Keratinocyte (primary cell): ENCODE data around the gene PNISR. TPM values are rescaled to one million over a fixed set of nuclear protein-coding genes. Genes with fewer than 3 reads are reported as not detected.
A peak's percentile ranks its signal among the peaks of the same experiment; 100 is the strongest.

ENCODE experiments used
- DNase-seq: peaks from one replicate; pipeline ENCODE4 v3.0.0-alpha.2; 2011; ENCODE audit warnings: low read depth, missing footprints, low spot score
- FAIRE-seq: peaks from 2 replicates; lab custom pipeline; 2011; peaks lifted over from hg19 to GRCh38; lab: Jason Lieb, UNC
- H2AFZ ChIP-seq: 2 replicates; pipeline ENCODE4 v1.6.0; 2012; ENCODE audit warnings: low read length, control low read depth, inconsistent platforms; ENCODE audit not compliant: control insufficient read depth
- H3K27ac ChIP-seq: 2 replicates; pipeline ENCODE4 v1.5.1; 2011; ENCODE audit warnings: low read length; ENCODE audit not compliant: control insufficient read depth, insufficient read depth
- H3K27me3 ChIP-seq: 3 replicates; pipeline ENCODE4 v1.6.0; 2011; ENCODE audit warnings: low read length; ENCODE audit not compliant: control insufficient read depth, insufficient read depth; ENCODE audit errors: extremely low read depth
- H3K36me3 ChIP-seq, 2 experiments: 2 replicates in 1 of 2; 3 replicates in 1 of 2; pipeline ENCODE4 v1.5.1; 2011; ENCODE audit warnings: low read length in 2 of 2, mild to moderate bottlenecking in 1 of 2; ENCODE audit not compliant: control insufficient read depth in 2 of 2, insufficient read depth in 2 of 2; ENCODE audit errors: extremely low read depth in 1 of 2
- H3K4me1 ChIP-seq: 3 replicates; pipeline ENCODE4 v1.5.1; 2011; ENCODE audit warnings: low read length; ENCODE audit not compliant: control insufficient read depth, insufficient read depth; ENCODE audit errors: extremely low read depth
- H3K4me2 ChIP-seq: 3 replicates; pipeline ENCODE4 v1.6.0; 2011; ENCODE audit warnings: low read depth, low read length; ENCODE audit not compliant: control insufficient read depth, insufficient read depth; ENCODE audit errors: extremely low read depth
- H3K4me3 ChIP-seq, 3 experiments: fragments of 200-600 bp in 1 of 3; sonication (generic) in 1 of 3; 2 replicates in 2 of 3; 3 replicates in 1 of 3; pipeline ENCODE4 v1.5.1; 2011 to 2016; ENCODE audit warnings: low read length in 3 of 3, mild to moderate bottlenecking in 3 of 3, control low read depth in 2 of 3, inconsistent platforms in 1 of 3, low read depth in 1 of 3, mixed read lengths in 1 of 3, mixed run types in 1 of 3, moderate library complexity in 1 of 3; ENCODE audit not compliant: control insufficient read depth in 2 of 3, insufficient read depth in 2 of 3; ENCODE audit errors: extremely low read depth in 1 of 3
- H3K79me2 ChIP-seq: 2 replicates; pipeline ENCODE4 v1.6.0; 2012; ENCODE audit warnings: low read length; ENCODE audit not compliant: control insufficient read depth, insufficient read depth
- H3K9ac ChIP-seq: 3 replicates; pipeline ENCODE4 v1.6.0; 2011; ENCODE audit warnings: low read length; ENCODE audit not compliant: control insufficient read depth, insufficient read depth; ENCODE audit errors: extremely low read depth
- H3K9me1 ChIP-seq: 3 replicates; pipeline ENCODE4 v1.6.0; 2011; ENCODE audit warnings: low read length; ENCODE audit not compliant: control insufficient read depth, insufficient read depth; ENCODE audit errors: extremely low read depth
- H3K9me3 ChIP-seq: 2 replicates; pipeline ENCODE4 v1.5.1; 2012; ENCODE audit warnings: low read depth, low read length; ENCODE audit not compliant: control insufficient read depth
- H4K20me1 ChIP-seq: 3 replicates; pipeline ENCODE4 v1.6.0; 2011; ENCODE audit warnings: low read length; ENCODE audit not compliant: control insufficient read depth, insufficient read depth; ENCODE audit errors: extremely low read depth
- CTCF ChIP-seq, 3 experiments: IDR thresholded peaks in 1 of 3; conservative IDR thresholded peaks in 1 of 3; optimal IDR thresholded peaks in 1 of 3; 2 replicates in 2 of 3; 3 replicates in 1 of 3; pipeline versions ENCODE3 to v1.5.1; 2011; ENCODE audit warnings: low read length in 3 of 3, mild to moderate bottlenecking in 3 of 3, moderate library complexity in 2 of 3, control low read depth in 1 of 3, inconsistent platforms in 1 of 3; ENCODE audit not compliant: insufficient read depth in 2 of 3; ENCODE audit errors: extremely low read depth in 1 of 3
- EZH2 ChIP-seq: IDR thresholded peaks from one replicate; pipeline ENCODE4 v1.6.1; 2012; ENCODE audit warnings: inconsistent platforms, mild to moderate bottlenecking, low read length, moderate library complexity
- dilution Hi-C: fragments of 300-500 bp; cut with MboI; formaldehyde crosslinking; loops from one replicate; pipeline ENCODE4 v1.7.0; 2020; ENCODE audit warnings: low sequenced_read_pairs; ENCODE audit not compliant: extremely low pct_ligation_motif_present
- polyA minus RNA-seq, 3 experiments: library from RNA; depleted of rRNA, polyadenylated mRNA; stranded (reverse); fragments of >200 nt; gene quantifications; 1 replicate in 1 of 3; 2 replicates in 1 of 3; 3 replicates in 1 of 3; pipeline ENCODE4 v1.2.3, GENCODE V29; 2011
- polyA plus RNA-seq, 5 experiments: library from polyadenylated mRNA; depleted of rRNA in 3 of 5; stranded (reverse) in 3 of 5; stranded (forward) in 1 of 5; unstranded in 1 of 5; fragments of >200 nt; gene quantifications; 1 replicate in 1 of 5; 2 replicates in 3 of 5; 3 replicates in 1 of 5; pipeline versions ENCODE4 v1.2.1 to v1.2.3, GENCODE V29; 2011 to 2012; ENCODE audit warnings: missing spikeins in 2 of 5, low read depth in 1 of 5, low replicate concordance in 1 of 5

PNISR gene
- polyA plus RNA-seq (19.2 to 60.5 TPM (median 40.8 TPM) in 3 replicates), polyA minus RNA-seq (6.7 to 34.6 TPM (median 19.5 TPM) in 3 replicates)
- 179 TPM for polyA plus RNA-seq (2011; ENCODE audit: low read depth)
- 8.7 and 10.5 TPM in 2 replicates for polyA plus RNA-seq (2011; cell fraction: cytosol; rRNA removed)
- 136 and 175 TPM in 2 replicates for polyA plus RNA-seq (2011; cell fraction: nucleus; rRNA removed)
- 32.3 and 68.4 TPM in 2 replicates for polyA plus RNA-seq (2012; ENCODE audit: low replicate concordance)
- polyA minus RNA-seq (2011; cell fraction: cytosol; rRNA and poly(A)+ RNA removed): 9.0 TPM
- 23.0 and 45.0 TPM in 2 replicates for polyA minus RNA-seq (2011; cell fraction: nucleus; rRNA and poly(A)+ RNA removed)

GRCh38 chr6:99424761-99425646 is at the start of gene PNISR:
Gene PNISR, minus strand, starts transcription at chr6:99425308. Its CDS starts 10,649 bp downstream, at chr6:99414659.
- Histone ChIP-seq H3K79me2 (peaks cover 56% of the 10 kb centered on the region), H2AFZ (peak within 1 kb of the TSS; percentile 100), H3K4me1 (peaks cover 14% of the 10 kb centered on the region), H3K4me2 (peak within 1 kb of the TSS; percentile 87), H3K27ac (peak within 1 kb of the TSS; percentile 100), H3K9me1 (peaks cover 3% of the 10 kb centered on the region), H4K20me1 (peaks cover 9% of the 10 kb centered on the region), H3K36me3 (no peaks in the 10 kb centered on the region), H3K9ac (peak within 1 kb of the TSS; percentile 100), H3K9me3 (no peaks in the 10 kb centered on the region), H3K27me3 (no peaks in the 10 kb centered on the region), H3K4me3 (peak within 1 kb of the TSS; percentile 97 to 100 (median 99))
- dilution Hi-C loops: no loop called here
- no peak for TF ChIP-seq EZH2
- TF ChIP-seq CTCF (optimal IDR thresholded peaks at IDR 0.05 in 1 of 3, IDR thresholded peaks at IDR 0.05 in 1 of 3, conservative IDR thresholded peaks at IDR 0.05 in 1 of 3; ENCODE audit: extremely low read depth in 1 of 3, insufficient read depth in 2 of 3, low read length in 3 of 3): no peak
- FAIRE-seq (peak; percentile 71), DNase-seq (peak; percentile 83)

GRCh38 chr6:99473730-99474129 is 48.6 kb upstream of the PNISR start:
- Histone ChIP-seq H3K4me3 (no peak overlapping the region), H3K4me1 (no peaks in the 10 kb centered on the region), H3K27ac (no peak overlapping the region), H3K27me3 (no peaks in the 10 kb centered on the region), H3K4me2 (no peak overlapping the region), H3K9me3 (no peaks in the 10 kb centered on the region), H3K9me1 (peaks cover 3% of the 10 kb centered on the region), H3K79me2 (no peaks in the 10 kb centered on the region), H3K36me3 (peaks cover 3 to 6% of the 10 kb centered on the region in 2 experiments), H2AFZ (no peak overlapping the region), H3K9ac (no peak overlapping the region), H4K20me1 (no peaks in the 10 kb centered on the region)
- dilution Hi-C loops: no loop called here
- FAIRE-seq: no peak
- TF ChIP-seq CTCF (optimal IDR thresholded peaks at IDR 0.05 in 1 of 3, IDR thresholded peaks at IDR 0.05 in 1 of 3, conservative IDR thresholded peaks at IDR 0.05 in 1 of 3; ENCODE audit: extremely low read depth in 1 of 3, insufficient read depth in 2 of 3, low read length in 3 of 3): no peak
- TF ChIP-seq EZH2: no peak
- DNase-seq: no peak
